ENCODE results near the gene SPOCK2. TPM values are rescaled to one million over a fixed set of nuclear protein-coding genes. Genes with fewer than 3 reads are reported as not detected.

The SPOCK2 gene
- total RNA-seq, 4 donors from 2014 or later: 2.6 to 8.1 (median 5.0) TPM

GRCh38 chr10:72082856-72083789 lies 5.2 kb downstream of the SPOCK2 start:
- peaks cover 9 to 25% (median 11%) of the 10 kb centered on the region in 4 donors for H3K27me3 ChIP-seq
- H3K4me3 ChIP-seq: no peak overlapping the region
- intact Hi-C loops (cut with DNase I): no loop called here
- H3K4me1 ChIP-seq: peaks cover 10 to 38% (median 13%) of the 10 kb centered on the region in 3 donors
- 83 to 94% methylated on average over 5 to 6 of the region's 6 CpGs for WGBS, 2 donors
- H3K36me3 ChIP-seq: no peaks in the 10 kb centered on the region
- no peak overlapping the region for H3K27ac ChIP-seq
- TF ChIP-seq CTCF (IDR thresholded peaks at IDR 0.05) (no peak), POLR2A (IDR thresholded peaks at IDR 0.05) (no peak)
- no peak for DNase-seq
- no peaks in the 10 kb centered on the region for H3K9me3 ChIP-seq

GRCh38 chr10:72081772-72082590 lies 6.4 kb downstream of the SPOCK2 start:
- no peak overlapping the region for H3K27ac ChIP-seq
- no peak for DNase-seq
- intact Hi-C loops (cut with DNase I): no loop called here

GRCh38 chr10:72081210-72081609 lies 7.1 kb downstream of the SPOCK2 start:
- intact Hi-C loops (cut with DNase I): no loop called here
- H3K4me1 ChIP-seq: peaks cover 0 to 18% (median 0%) of the 10 kb centered on the region in 3 donors
- peaks cover 0 to 6% (median 0%) of the 10 kb centered on the region in 4 donors for H3K27me3 ChIP-seq
- H3K4me3 ChIP-seq: no peak overlapping the region
- no peak overlapping the region for H3K27ac ChIP-seq
- H3K36me3 ChIP-seq: no peaks in the 10 kb centered on the region
- WGBS, 2 donors: 97% methylated on average over 5 of the region's 9 CpGs; no CpG with 5 or more reads in 1 of the 2 donors
- no peak for TF ChIP-seq CTCF (IDR thresholded peaks at IDR 0.05)
- no peak for TF ChIP-seq POLR2A (IDR thresholded peaks at IDR 0.05)
- no peak for DNase-seq
- no peaks in the 10 kb centered on the region for H3K9me3 ChIP-seq

More at GRCh38 chr10:72081772-72082590, 6.4 kb downstream of the SPOCK2 start:
- TF ChIP-seq CTCF (IDR thresholded peaks at IDR 0.05): no peak
- no peak for TF ChIP-seq POLR2A (IDR thresholded peaks at IDR 0.05)
- Histone ChIP-seq H3K36me3 (no peaks in the 10 kb centered on the region), H3K27me3 (peaks cover 0 to 13% (median under 1%) of the 10 kb centered on the region in 4 donors), H3K4me1 (peaks cover 0 to 26% (median 1%) of the 10 kb centered on the region in 3 donors), H3K9me3 (no peaks in the 10 kb centered on the region), H3K4me3 (no peak overlapping the region)
- WGBS, 2 donors: 45 to 54% methylated on average over 7 to 10 of the region's 14 CpGs

DNA sequence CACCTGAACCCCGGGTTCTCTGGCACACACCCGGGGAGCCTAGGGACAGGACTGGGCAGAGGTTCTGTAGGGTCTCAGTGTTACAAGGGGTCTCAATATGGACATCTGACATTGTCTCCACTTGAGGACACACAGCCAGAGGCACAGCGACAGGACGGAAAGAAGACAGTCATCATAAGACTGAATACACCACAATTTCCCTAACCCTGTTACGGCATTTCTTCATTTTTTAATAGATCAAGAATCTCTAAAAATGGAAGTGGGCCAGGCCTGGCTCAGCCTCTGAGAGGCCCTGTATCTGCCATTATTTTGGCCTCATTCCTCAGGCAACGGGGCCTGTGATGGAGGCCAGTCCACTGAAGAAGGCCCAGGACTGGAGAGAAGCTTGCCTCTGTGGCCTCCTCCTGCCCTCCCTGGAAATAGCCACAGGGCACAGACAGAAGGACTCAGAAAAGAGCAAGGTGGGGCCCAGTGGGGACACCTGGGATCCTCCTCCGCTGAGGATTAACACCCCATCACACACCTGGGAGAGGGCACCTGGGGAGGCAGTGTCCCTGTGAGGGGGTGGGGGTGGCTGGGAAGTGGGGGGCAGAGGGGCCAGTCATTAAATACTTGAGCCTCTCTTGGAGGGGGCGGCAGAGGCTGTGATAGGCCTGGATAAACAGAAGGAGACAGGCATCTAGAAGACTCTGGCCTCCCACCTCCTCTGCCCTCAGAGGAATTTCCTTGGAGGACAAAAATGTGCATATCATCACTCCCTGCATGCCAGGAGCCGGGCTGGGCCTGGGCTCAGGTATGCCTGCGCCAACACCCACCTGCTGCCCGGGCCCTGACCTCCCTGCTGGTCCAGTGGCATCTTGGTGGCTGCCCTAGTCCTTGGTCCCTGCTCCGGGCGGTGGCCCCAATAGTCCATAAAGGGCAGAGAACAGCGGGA lies 8.0 kb downstream of the SPOCK2 start:
- Histone ChIP-seq H3K27ac (no peak overlapping the region), H3K9me3 (no peaks in the 10 kb centered on the region), H3K4me1 (peaks cover 0 to 12% (median 0%) of the 10 kb centered on the region in 3 donors), H3K4me3 (no peak overlapping the region), H3K27me3 (peaks cover 0 to 7% (median 0%) of the 10 kb centered on the region in 4 donors), H3K36me3 (no peaks in the 10 kb centered on the region)
- no peak for DNase-seq
- WGBS, 2 donors: 72 to 83% methylated on average over 6 of the region's 14 CpGs
- no peak for TF ChIP-seq POLR2A (IDR thresholded peaks at IDR 0.05)
- TF ChIP-seq CTCF (IDR thresholded peaks at IDR 0.05): no peak
- intact Hi-C loops (cut with DNase I): no loop called here
